GM12878 (cell line): Measurements from ENCODE around the gene BAIAP2L1.

Experiments
- CEBPB ChIP-seq, 2 experiments: fragments of 150-350 bp in 1 of 2; IDR thresholded peaks; 2 replicates each; pipeline ENCODE4 v1.6.1; 2012 to 2014; ENCODE audit warnings: low read depth in 2 of 2, low read length in 2 of 2, borderline replicate concordance in 1 of 2, inconsistent platforms in 1 of 2
- CTCF ChIP-seq, 3 experiments: IDR thresholded peaks in 2 of 3; conservative IDR thresholded peaks in 1 of 3; 2 replicates each; pipeline ENCODE4 v1.5.1; 2011; ENCODE audit warnings: low read depth in 3 of 3, low read length in 3 of 3, mild to moderate bottlenecking in 3 of 3, control low read depth in 2 of 3, moderate library complexity in 2 of 3, inconsistent platforms in 1 of 3, mixed read lengths in 1 of 3; ENCODE audit not compliant: control insufficient read depth in 2 of 3, insufficient read depth in 1 of 3; ENCODE audit errors: extremely low read depth in 1 of 3
- E2F4 ChIP-seq: IDR thresholded peaks from 2 replicates; pipeline ENCODE4 v1.6.1; 2012; ENCODE audit warnings: low read depth, low read length, improper control_type of control experiment
- EP300 ChIP-seq, 2 experiments: fragments of 150-350 bp in 1 of 2; IDR thresholded peaks; 2 replicates each; pipeline ENCODE4 v1.6.1; 2011 to 2012; ENCODE audit warnings: low read depth in 2 of 2, low read length in 2 of 2, borderline replicate concordance in 1 of 2, improper control_type of control experiment in 1 of 2, inconsistent platforms in 1 of 2; ENCODE audit not compliant: control insufficient read depth in 1 of 2
- EZH2 ChIP-seq: IDR thresholded peaks from 2 replicates; pipeline ENCODE4 v1.6.1; 2012; ENCODE audit warnings: low read depth, mild to moderate bottlenecking, control low read depth, inconsistent platforms, low read length, borderline replicate concordance; ENCODE audit not compliant: control insufficient read depth
- MYC ChIP-seq: IDR thresholded peaks from 2 replicates; pipeline ENCODE4 v1.6.1; 2011; ENCODE audit warnings: mild to moderate bottlenecking, low read length, moderate library complexity, inconsistent platforms; ENCODE audit not compliant: insufficient read depth, insufficient replicate concordance, insufficient read length, severe bottlenecking
- NR2F1 ChIP-seq: fragments of 450-650 bp; conservative IDR thresholded peaks from 2 replicates; pipeline ENCODE4 v1.6.1; 2017; ENCODE audit warnings: mild to moderate bottlenecking
- POLR2A ChIP-seq: IDR thresholded peaks from 2 replicates; pipeline ENCODE4 v1.6.1; 2011; ENCODE audit warnings: low read depth, mild to moderate bottlenecking, low read length
- TCF12 ChIP-seq: IDR thresholded peaks from 2 replicates; pipeline ENCODE4 v1.6.1; 2011; ENCODE audit warnings: low read depth, mild to moderate bottlenecking, low read length

GRCh38 chr7:98288064-98288823, 112.6 kb downstream of the BAIAP2L1 start:
- TF ChIP-seq POLR2A (no peak), CEBPB (IDR thresholded peaks at IDR 0.05; ENCODE audit: borderline replicate concordance in 1 of 2, low read depth in 2 of 2, low read length in 2 of 2) (no peak), EZH2 (no peak), CTCF (IDR thresholded peaks at IDR 0.05 in 2 of 3, conservative IDR thresholded peaks at IDR 0.05 in 1 of 3; ENCODE audit: control insufficient read depth in 2 of 3, extremely low read depth in 1 of 3, insufficient read depth in 1 of 3, low read depth in 3 of 3, low read length in 3 of 3) (no peak), MYC (no peak), E2F4 (no peak), EP300 (IDR thresholded peaks at IDR 0.05; ENCODE audit: borderline replicate concordance in 1 of 2, control insufficient read depth in 1 of 2, low read depth in 2 of 2, low read length in 2 of 2) (no peak), TCF12 (no peak), NR2F1 (no peak)
